Adrenal gland (tissue), 12 donors: ENCODE results near the gene C1orf167. TPM values are rescaled to one million over a fixed set of nuclear protein-coding genes. Genes with fewer than 3 reads are reported as not detected.

Experiments
- DNase-seq, 7 donors: peaks; one replicate each; pipeline ENCODE4 v3.0.0-alpha.2; 2019 to 2020
- H3K27ac ChIP-seq, 5 donors: fragments of 200-600 bp; sonication (generic) in 4 of 5; 1 replicate in 3 of 5; 2 replicates in 2 of 5; pipeline versions ENCODE4 v1.5.1 to v1.8.0; 2016 to 2020; ENCODE audit warnings: mild to moderate bottlenecking in 1 of 5
- H3K27me3 ChIP-seq: fragments of 200-600 bp; 2 replicates; pipeline ENCODE4 v1.8.0; 2021
- H3K36me3 ChIP-seq, 2 donors: fragments of 200-600 bp; replicated peaks in 1 of 2; 1 replicate in 1 of 2; 2 replicates in 1 of 2; pipeline versions ENCODE4 v1.5.1 to v1.8.0; 2018 to 2022
- H3K4me1 ChIP-seq, 2 donors: fragments of 200-600 bp; replicated peaks in 1 of 2; 1 replicate in 1 of 2; 2 replicates in 1 of 2; pipeline versions ENCODE4 v1.5.1 to v1.8.0; 2018 to 2021
- H3K4me3 ChIP-seq, 4 donors: fragments of 200-600 bp; sonication (generic) in 3 of 4; one replicate each; pipeline ENCODE4 v1.5.1; 2016 to 2018
- H3K9me3 ChIP-seq, 3 donors: fragments of 200-600 bp; sonication (generic) in 1 of 3; replicated peaks in 1 of 3; 1 replicate in 2 of 3; 2 replicates in 1 of 3; pipeline versions ENCODE4 v1.5.1 to v1.8.0; 2016 to 2021
- POLR2A ChIP-seq, 2 donors: fragments of 450-650 bp; IDR thresholded peaks; one replicate each; pipeline ENCODE4 v1.6.1; 2017; ENCODE audit warnings: antibody characterized with exemption in 2 of 2, mild to moderate bottlenecking in 2 of 2, moderate library complexity in 1 of 2
- WGBS, 4 donors: extraction: QIAGEN DNeasy Blood & Tissue Kit in 2 of 4; methylation state at CpG; one replicate each; pipeline versions ENCODE4 v1.1.5 to v1.1.7; 2013 to 2017; 5-methylcytosine and 5-hydroxymethylcytosine counted together
- intact Hi-C, 2 donors: fragments of 100-400 bp; cut with DNase I; formaldehyde crosslinking; loops; one replicate each; pipeline versions ENCODE4 v1.14.1 to v1.15.0; 2022 to 2023
- polyA plus RNA-seq, 3 donors: library from polyadenylated mRNA; stranded (reverse); fragments of 200-250 nt in 2 of 3; fragments of 350-450 nt in 1 of 3; fragmentation: Illumina TruSeq in 1 of 3; extraction: RNeasy Lipid Tissue Mini Kit (QIAGEN cat#74804) in 1 of 3; gene quantifications; one replicate each; pipeline ENCODE4 v1.2.3, GENCODE V29; 2013 to 2014
- total RNA-seq, 9 donors: library from RNA; depleted of rRNA in 4 of 9; stranded (reverse); fragments of >200 nt in 4 of 9; fragments of 120-200 nt in 1 of 9; fragmentation: NEBNext Ultra II Directional in 1 of 9; extraction: Animal tissue kit (Norgen Biotek cat#: 25700) in 1 of 9; gene quantifications; one replicate each; pipeline versions ENCODE4 v1.1.0 to v1.2.4, GENCODE V29; 2013 to 2023
- TF ChIP-seq, protein P1 (sequence below), 6 experiments: fragments of 450-650 bp in 4 of 6; fragments of 200-600 bp in 2 of 6; sonication (generic) in 1 of 6; IDR thresholded peaks; 1 replicate in 5 of 6; 2 replicates in 1 of 6; pipeline versions ENCODE4 v1.5.1 to v1.8.0; 2016 to 2021; ENCODE audit warnings: antibody characterized with exemption in 6 of 6, mild to moderate bottlenecking in 2 of 6, moderate library complexity in 1 of 6
- donor health status: healthy with polysubstance abuse.
- donor health status: Bipolar disorder and iron deficiency.
- donor health status: DM: yes; HTN: yes; CAD: no.
- donor health status: DM: no; HTN: no; CAD: no.
- donor health status: DM: no; HTN: no; CAD: no.
- donor health status: DM: yes; HTN: yes; CAD: no.

C1orf167 gene
- total and polyA plus RNA-seq, 12 donors = 0.32 to 13.2 (median 3.2) TPM; not detected in 2

DNA sequence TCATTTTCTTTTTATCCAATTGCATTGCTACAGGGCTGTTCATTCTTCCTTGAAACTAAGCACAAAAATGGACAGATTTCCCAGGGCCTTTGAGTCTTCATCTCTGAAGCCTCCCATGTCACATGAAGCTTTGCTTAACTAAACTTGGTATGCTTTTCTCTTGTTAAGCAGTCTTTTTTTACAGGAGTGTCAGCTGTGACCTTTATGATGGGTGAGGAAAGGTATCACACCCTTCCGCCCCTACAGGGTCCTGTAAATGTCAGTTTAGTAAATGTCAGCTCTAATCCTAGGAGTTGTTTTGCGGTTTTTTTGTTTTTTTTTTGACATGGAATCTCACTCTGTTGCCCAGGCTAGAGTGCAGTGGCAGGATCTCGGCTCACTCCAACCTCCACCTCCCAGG lies 28.7 kb upstream of the C1orf167 start:
- DNase-seq = no peak
- Histone ChIP-seq H3K27ac (no peak overlapping the region), H3K4me3 (no peak overlapping the region), H3K9me3 (no peaks in the 10 kb centered on the region), H3K36me3 (no peaks in the 10 kb centered on the region), H3K27me3 (no peaks in the 10 kb centered on the region), H3K4me1 (peaks cover 20 to 55% of the 10 kb centered on the region in 2 donors)
- WGBS, 4 donors = 93 to 99% (median 95%) methylated on average over 3 of the region's 3 CpGs
- intact Hi-C loops = no loop called here
- TF ChIP-seq POLR2A (IDR thresholded peaks at IDR 0.05) = no peak
- TF ChIP-seq, protein P1, sequence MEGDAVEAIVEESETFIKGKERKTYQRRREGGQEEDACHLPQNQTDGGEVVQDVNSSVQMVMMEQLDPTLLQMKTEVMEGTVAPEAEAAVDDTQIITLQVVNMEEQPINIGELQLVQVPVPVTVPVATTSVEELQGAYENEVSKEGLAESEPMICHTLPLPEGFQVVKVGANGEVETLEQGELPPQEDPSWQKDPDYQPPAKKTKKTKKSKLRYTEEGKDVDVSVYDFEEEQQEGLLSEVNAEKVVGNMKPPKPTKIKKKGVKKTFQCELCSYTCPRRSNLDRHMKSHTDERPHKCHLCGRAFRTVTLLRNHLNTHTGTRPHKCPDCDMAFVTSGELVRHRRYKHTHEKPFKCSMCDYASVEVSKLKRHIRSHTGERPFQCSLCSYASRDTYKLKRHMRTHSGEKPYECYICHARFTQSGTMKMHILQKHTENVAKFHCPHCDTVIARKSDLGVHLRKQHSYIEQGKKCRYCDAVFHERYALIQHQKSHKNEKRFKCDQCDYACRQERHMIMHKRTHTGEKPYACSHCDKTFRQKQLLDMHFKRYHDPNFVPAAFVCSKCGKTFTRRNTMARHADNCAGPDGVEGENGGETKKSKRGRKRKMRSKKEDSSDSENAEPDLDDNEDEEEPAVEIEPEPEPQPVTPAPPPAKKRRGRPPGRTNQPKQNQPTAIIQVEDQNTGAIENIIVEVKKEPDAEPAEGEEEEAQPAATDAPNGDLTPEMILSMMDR (IDR thresholded peaks at IDR 0.05) = no peak

GRCh38 chr1:11735531-11735853 lies 26.5 kb upstream of the C1orf167 start:
- Histone ChIP-seq H3K36me3 (no peaks in the 10 kb centered on the region), H3K4me3 (peak overlapping the region in 2 of 4 donors; percentile 87 to 93), H3K27ac (peak overlapping the region in 4 of 5 donors; percentile 45 to 85 (median 76)), H3K4me1 (peaks cover 20 to 53% of the 10 kb centered on the region in 2 donors), H3K9me3 (no peaks in the 10 kb centered on the region), H3K27me3 (no peaks in the 10 kb centered on the region)
- no peak for TF ChIP-seq POLR2A (IDR thresholded peaks at IDR 0.05)
- TF ChIP-seq, protein P1 (IDR thresholded peaks at IDR 0.05) = no peak
- 31 to 42% (median 39%) methylated on average over 2 to 4 of the region's 4 CpGs for WGBS, 4 donors
- DNase-seq = no peak
- intact Hi-C loops = no loop called here

- peak within 1 kb of the TSS; percentile 10 to 85 (median 69) for H3K27ac ChIP-seq
- no peaks in the 10 kb centered on the region for H3K27me3 ChIP-seq
- H3K36me3 ChIP-seq = no peaks in the 10 kb centered on the region
- 0 to 1% (median 1%) methylated on average over 19 to 59 of the region's 59 CpGs for WGBS, 4 donors
- intact Hi-C loops = no loop called here
- peak within 1 kb of the TSS; percentile 80 to 93 (median 86) for H3K4me3 ChIP-seq
- TF ChIP-seq, protein P1 (IDR thresholded peaks at IDR 0.05) = peak in 1 of 6 experiments; percentile 5
- TF ChIP-seq POLR2A (IDR thresholded peaks at IDR 0.05) = no peak
- H3K9me3 ChIP-seq = no peaks in the 10 kb centered on the region
- peak; percentile 93 to 98 (median 96) for DNase-seq
- peaks cover 20 to 46% of the 10 kb centered on the region in 2 donors for H3K4me1 ChIP-seq
Observed at GRCh38 chr1:11735854-11736745, 25.9 kb upstream of the C1orf167 start, which contains the start of gene AGTRAP. Gene AGTRAP (plus strand): TSS chr1:11736136. CDS start chr1:11736209, 73 bp downstream.

GRCh38 chr1:11736746-11737639 lies 25.0 kb upstream of the C1orf167 start:
- Histone ChIP-seq H3K9me3 (no peaks in the 10 kb centered on the region), H3K36me3 (no peaks in the 10 kb centered on the region), H3K27ac (peak overlapping the region; percentile 10 to 85 (median 69)), H3K4me3 (peak overlapping the region in 3 of 4 donors; percentile 80 to 93 (median 87)), H3K4me1 (peaks cover 20 to 38% of the 10 kb centered on the region in 2 donors), H3K27me3 (no peaks in the 10 kb centered on the region)
- peak in 1 of 2 donors; percentile 23 for TF ChIP-seq POLR2A (IDR thresholded peaks at IDR 0.05)
- TF ChIP-seq, protein P1 (IDR thresholded peaks at IDR 0.05) = no peak
- peak in 6 of 7 donors; percentile 36 to 76 (median 60) for DNase-seq
- intact Hi-C loops = no loop called here
- 14 to 19% (median 16%) methylated on average over 10 to 15 of the region's 15 CpGs for WGBS, 4 donors
